GM13976 (cell line): ENCODE measurements around the gene NAT8L.

Experiments used
- DNase-seq: peaks from one replicate; pipeline ENCODE4 v3.0.0; 2012; ENCODE audit warnings: low spot score
- CTCF ChIP-seq: IDR thresholded peaks from 2 replicates; pipeline ENCODE4 v1.5.1; 2012; ENCODE audit warnings: borderline replicate concordance, mild to moderate bottlenecking; ENCODE audit not compliant: insufficient read depth; ENCODE audit errors: extremely low read depth, missing control alignments, control extremely low read depth
- in situ Hi-C: fragments of 300-500 bp; cut with MboI; formaldehyde crosslinking; loops from one replicate; pipeline ENCODE4 v1.12.0; 2022; ENCODE audit warnings: low sequenced_read_pairs, mixed read lengths, inconsistent platforms; ENCODE audit not compliant: unreplicated experiment

Gene NAT8L

GRCh38 chr4:2068198-2068470 is 9.0 kb downstream of the NAT8L start:
- DNase-seq: no peak
- TF ChIP-seq CTCF: no peak
- in situ Hi-C loops: no loop called here

- DNase-seq: no peak
- no peak for TF ChIP-seq CTCF
- in situ Hi-C loops: no loop called here
Observed at GRCh38 chr4:2068566-2068965, 9.4 kb downstream of the NAT8L start.

- no peak for DNase-seq
- TF ChIP-seq CTCF: no peak
- in situ Hi-C loops: no loop called here
Observed at GRCh38 chr4:2069161-2069971, 10.2 kb downstream of the NAT8L start.

GRCh38 chr4:2069986-2070385 is 10.9 kb downstream of the NAT8L start:
- in situ Hi-C loops: no loop called here
- no peak for TF ChIP-seq CTCF
- no peak for DNase-seq

DNA sequence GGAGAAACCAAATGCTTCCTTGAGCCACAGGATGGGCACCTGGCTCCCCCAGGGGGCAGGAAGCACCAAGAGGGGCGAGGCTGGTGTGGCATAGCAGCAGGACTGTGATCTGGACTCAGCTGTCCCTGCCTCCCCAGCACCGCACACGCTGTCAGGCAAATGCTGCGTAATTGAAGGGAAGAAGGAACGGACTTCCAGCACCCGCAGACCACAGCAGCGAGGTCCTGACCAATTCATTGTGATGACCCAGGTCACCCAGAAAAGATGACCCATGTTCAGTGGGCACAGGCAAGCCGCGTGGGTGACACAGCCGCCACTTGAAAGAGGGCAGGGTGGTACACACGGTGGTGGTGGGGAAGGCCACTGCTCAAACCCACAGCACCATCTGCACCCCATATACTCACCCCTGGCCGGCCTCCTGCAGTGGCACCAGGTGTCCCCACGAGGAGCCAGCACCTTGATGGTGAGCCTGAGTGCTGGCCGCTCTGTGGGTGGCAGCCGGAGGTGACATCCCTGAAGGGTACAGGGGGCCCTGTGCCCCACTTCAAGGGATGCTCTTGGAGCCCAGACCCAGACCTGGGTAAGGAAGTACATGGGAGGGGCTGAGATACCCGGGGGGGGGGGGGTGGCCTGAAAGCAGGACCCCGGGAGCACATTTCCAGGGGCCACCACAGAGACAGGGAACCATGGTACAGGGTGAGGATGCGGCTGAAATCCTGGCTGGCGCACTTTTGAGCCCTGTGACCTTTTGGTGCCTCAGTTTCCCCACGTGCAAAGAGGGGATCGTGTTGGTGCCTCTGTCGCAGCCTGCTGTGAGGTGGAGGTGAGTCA is 11.5 kb downstream of the NAT8L start:
- no peak for TF ChIP-seq CTCF
- no peak for DNase-seq
- in situ Hi-C loops: no loop called here

- no peak for DNase-seq
- no peak for TF ChIP-seq CTCF
- in situ Hi-C loops: no loop called here
Observed at GRCh38 chr4:2071252-2071911, 12.3 kb downstream of the NAT8L start.
